Stimulated activated CD4-positive, alpha-beta T cell treated with anti-CD3 and anti-CD28 coated beads, Interleukin-2, amount 100 ng/mL, for 24 hours (primary cell): ENCODE measurements around the gene LMAN2L.

Source experiments
- DNase-seq, 2 donors: peaks; one replicate each; pipeline ENCODE4 v3.0.0-alpha.2; 2020

The LMAN2L gene

GRCh38 chr2:96702098-96702785 lies 37.6 kb downstream of the LMAN2L start:
- DNase-seq = no peak

GRCh38 chr2:96701636-96702035 lies 38.2 kb downstream of the LMAN2L start:
- DNase-seq = no peak

GRCh38 chr2:96700086-96700485 lies 39.8 kb downstream of the LMAN2L start:
- DNase-seq = no peak

- DNase-seq = no peak
These were observed 40.2 kb downstream of the LMAN2L start for GRCh38 chr2:96699621-96700020.

GRCh38 chr2:96699021-96699420 lies 40.8 kb downstream of the LMAN2L start:
- no peak for DNase-seq

- no peak for DNase-seq
These were observed 41.5 kb downstream of the LMAN2L start for GRCh38 chr2:96698221-96698861.

GRCh38 chr2:96697476-96697875 lies 42.4 kb downstream of the LMAN2L start:
- no peak for DNase-seq

- no peak for DNase-seq
These were observed 44.3 kb downstream of the LMAN2L start for GRCh38 chr2:96695602-96696001.

- no peak for DNase-seq
These were observed 44.9 kb downstream of the LMAN2L start for GRCh38 chr2:96694816-96695455.

GRCh38 chr2:96694279-96694678 lies 45.6 kb downstream of the LMAN2L start:
- DNase-seq = no peak

- DNase-seq = no peak
These were observed 46.3 kb downstream of the LMAN2L start for GRCh38 chr2:96693286-96694200.

GRCh38 chr2:96692094-96692971 lies 47.5 kb downstream of the LMAN2L start:
- no peak for DNase-seq

GRCh38 chr2:96691022-96691612 lies 48.7 kb downstream of the LMAN2L start:
- DNase-seq = no peak

- DNase-seq = no peak
These were observed 49.4 kb downstream of the LMAN2L start for GRCh38 chr2:96690306-96691021.

- DNase-seq = no peak
These were observed 50.4 kb downstream of the LMAN2L start for GRCh38 chr2:96689431-96689991.

- no peak for DNase-seq
These were observed 51.0 kb downstream of the LMAN2L start for GRCh38 chr2:96688649-96689430.

GRCh38 chr2:96687711-96688640 lies 51.9 kb downstream of the LMAN2L start:
- no peak for DNase-seq

- DNase-seq = no peak
These were observed 52.6 kb downstream of the LMAN2L start for GRCh38 chr2:96687266-96687665.
